Measurements from ENCODE around the gene ENTREP3.

ENTREP3 gene

GRCh38 chr1:155278689-155279160 is 23.4 kb upstream of the ENTREP3 start:
- no peak overlapping the region for H4K91ac ChIP-seq (ENCODE audit: low read depth, low read length, poor library complexity)
- H2BK5ac ChIP-seq (ENCODE audit: low read length) = no peak overlapping the region
- H3K9me3 ChIP-seq (replicated peaks in 1 of 2; ENCODE audit: control insufficient read depth in 2 of 2, insufficient read depth in 1 of 2, low read depth in 1 of 2, low read length in 2 of 2) = no peaks in the 10 kb centered on the region
- peak overlapping the region; percentile 52 to 92 for H3K4me3 ChIP-seq (ENCODE audit: low read length in 2 of 2)
- no CpG with 5 or more reads among the region's 10 CpGs for WGBS, 2 donors (ENCODE audit: extremely low coverage in 2 of 2, insufficient read length in 2 of 2, insufficient replicate concordance in 1 of 2)
- H3K23ac ChIP-seq (ENCODE audit: low read depth, low read length, poor library complexity) = no peak overlapping the region
- H3K4me1 ChIP-seq (ENCODE audit: control insufficient read depth in 2 of 2, insufficient read depth in 1 of 2, low read depth in 1 of 2, low read length in 2 of 2) = peaks cover 18% of the 10 kb centered on the region in 2 donors
- H3K79me1 ChIP-seq (ENCODE audit: low read depth, low read length) = no peaks in the 10 kb centered on the region
- H3K18ac ChIP-seq (ENCODE audit: low read length) = no peak overlapping the region
- DNase-seq (ENCODE audit: low spot score) = no peak
- H3K14ac ChIP-seq (ENCODE audit: low read length) = no peak overlapping the region
- no peak overlapping the region for H3K9ac ChIP-seq (ENCODE audit: low read depth, low read length, poor library complexity)
- H2AK5ac ChIP-seq (ENCODE audit: low read depth, low read length) = no peak overlapping the region
- peaks cover 0 to 22% of the 10 kb centered on the region in 2 donors for H3K36me3 ChIP-seq (replicated peaks in 1 of 2; ENCODE audit: control insufficient read depth in 2 of 2, insufficient read depth in 2 of 2, low read length in 2 of 2)
- H2BK12ac ChIP-seq (ENCODE audit: low read length) = no peak overlapping the region
- no peak overlapping the region for H4K8ac ChIP-seq (ENCODE audit: low read depth, low read length)
- H3K27ac ChIP-seq (replicated peaks; ENCODE audit: low read length) = peak overlapping the region; percentile 13
- H3K4me2 ChIP-seq (ENCODE audit: insufficient read depth, low read length, poor library complexity, severe bottlenecking) = no peak overlapping the region
- H2BK15ac ChIP-seq (ENCODE audit: low read length) = no peak overlapping the region
- H2AFZ ChIP-seq (ENCODE audit: low read length) = no peak overlapping the region
- H3K27me3 ChIP-seq (ENCODE audit: control insufficient read depth in 3 of 3, insufficient read depth in 3 of 3, low read depth in 1 of 3, low read length in 3 of 3) = no peaks in the 10 kb centered on the region
- H3K4ac ChIP-seq (ENCODE audit: low read length) = no peak overlapping the region
- H2BK120ac ChIP-seq (ENCODE audit: low read depth, low read length) = no peak overlapping the region

GRCh38 chr1:155277902-155278688 is 22.8 kb upstream of the ENTREP3 start:
- peak; percentile 82 for DNase-seq (ENCODE audit: low spot score)
- no peak overlapping the region for H3K14ac ChIP-seq (ENCODE audit: low read length)
- no peak overlapping the region for H4K8ac ChIP-seq (ENCODE audit: low read depth, low read length)
- no peaks in the 10 kb centered on the region for H3K79me1 ChIP-seq (ENCODE audit: low read depth, low read length)
- peaks cover 18 to 20% of the 10 kb centered on the region in 2 donors for H3K4me1 ChIP-seq (ENCODE audit: control insufficient read depth in 2 of 2, insufficient read depth in 1 of 2, low read depth in 1 of 2, low read length in 2 of 2)
- no peaks in the 10 kb centered on the region for H3K27me3 ChIP-seq (ENCODE audit: control insufficient read depth in 3 of 3, insufficient read depth in 3 of 3, low read depth in 1 of 3, low read length in 3 of 3)
- peak overlapping the region; percentile 32 for H3K18ac ChIP-seq (ENCODE audit: low read length)
- peak overlapping the region; percentile 50 for H3K23ac ChIP-seq (ENCODE audit: low read depth, low read length, poor library complexity)
- H3K4ac ChIP-seq (ENCODE audit: low read length) = no peak overlapping the region
- no peaks in the 10 kb centered on the region for H3K9me3 ChIP-seq (replicated peaks in 1 of 2; ENCODE audit: control insufficient read depth in 2 of 2, insufficient read depth in 1 of 2, low read depth in 1 of 2, low read length in 2 of 2)
- H2BK120ac ChIP-seq (ENCODE audit: low read depth, low read length) = no peak overlapping the region
- H2AK5ac ChIP-seq (ENCODE audit: low read depth, low read length) = no peak overlapping the region
- H4K91ac ChIP-seq (ENCODE audit: low read depth, low read length, poor library complexity) = no peak overlapping the region
- H3K4me3 ChIP-seq (ENCODE audit: low read length in 2 of 2) = peak overlapping the region; percentile 86 to 92
- no peak overlapping the region for H2BK15ac ChIP-seq (ENCODE audit: low read length)
- peak overlapping the region; percentile 97 for H2AFZ ChIP-seq (ENCODE audit: low read length)
- no CpG with 5 or more reads among the region's 29 CpGs for WGBS, 2 donors (ENCODE audit: extremely low coverage in 2 of 2, insufficient read length in 2 of 2, insufficient replicate concordance in 1 of 2)
- peak overlapping the region; percentile 45 for H2BK5ac ChIP-seq (ENCODE audit: low read length)
- peak overlapping the region; percentile 99 for H3K4me2 ChIP-seq (ENCODE audit: insufficient read depth, low read length, poor library complexity, severe bottlenecking)
- no peak overlapping the region for H2BK12ac ChIP-seq (ENCODE audit: low read length)
- H3K27ac ChIP-seq (replicated peaks; ENCODE audit: low read length) = no peak overlapping the region
- peaks cover 0 to 17% of the 10 kb centered on the region in 2 donors for H3K36me3 ChIP-seq (replicated peaks in 1 of 2; ENCODE audit: control insufficient read depth in 2 of 2, insufficient read depth in 2 of 2, low read length in 2 of 2)
- peak overlapping the region; percentile 38 for H3K9ac ChIP-seq (ENCODE audit: low read depth, low read length, poor library complexity)

GRCh38 chr1:155277070-155277901 is 22.0 kb upstream of the ENTREP3 start, which contains the start of gene HCN3:
Gene HCN3, plus strand, starts transcription at chr1:155277463. Its CDS starts 128 bp downstream, at chr1:155277591.
- Histone ChIP-seq H3K23ac (ENCODE audit: low read depth, low read length, poor library complexity) (peak within 1 kb of the TSS; percentile 50), H2BK5ac (ENCODE audit: low read length) (peak within 1 kb of the TSS; percentile 45), H3K27ac (replicated peaks; ENCODE audit: low read length) (no peak within 1 kb of the TSS), H3K18ac (ENCODE audit: low read length) (peak within 1 kb of the TSS; percentile 82), H3K4ac (ENCODE audit: low read length) (no peak within 1 kb of the TSS), H2BK15ac (ENCODE audit: low read length) (no peak within 1 kb of the TSS), H4K91ac (ENCODE audit: low read depth, low read length, poor library complexity) (no peak within 1 kb of the TSS), H4K8ac (ENCODE audit: low read depth, low read length) (no peak within 1 kb of the TSS), H2BK12ac (ENCODE audit: low read length) (no peak within 1 kb of the TSS), H2AFZ (ENCODE audit: low read length) (peak within 1 kb of the TSS; percentile 97), H2AK5ac (ENCODE audit: low read depth, low read length) (no peak within 1 kb of the TSS), H3K9me3 (replicated peaks in 1 of 2; ENCODE audit: control insufficient read depth in 2 of 2, insufficient read depth in 1 of 2, low read depth in 1 of 2, low read length in 2 of 2) (no peaks in the 10 kb centered on the region), H3K79me1 (ENCODE audit: low read depth, low read length) (peaks cover 3% of the 10 kb centered on the region), H3K4me2 (ENCODE audit: insufficient read depth, low read length, poor library complexity, severe bottlenecking) (peak within 1 kb of the TSS; percentile 99), H3K14ac (ENCODE audit: low read length) (no peak within 1 kb of the TSS), H3K4me1 (ENCODE audit: control insufficient read depth in 2 of 2, insufficient read depth in 1 of 2, low read depth in 1 of 2, low read length in 2 of 2) (peaks cover 22 to 23% of the 10 kb centered on the region in 2 donors), H3K4me3 (ENCODE audit: low read length in 2 of 2) (peak within 1 kb of the TSS; percentile 86 to 92), H3K36me3 (replicated peaks in 1 of 2; ENCODE audit: control insufficient read depth in 2 of 2, insufficient read depth in 2 of 2, low read length in 2 of 2) (peaks cover 2 to 14% of the 10 kb centered on the region in 2 donors), H3K27me3 (ENCODE audit: control insufficient read depth in 3 of 3, insufficient read depth in 3 of 3, low read depth in 1 of 3, low read length in 3 of 3) (no peaks in the 10 kb centered on the region), H3K9ac (ENCODE audit: low read depth, low read length, poor library complexity) (peak within 1 kb of the TSS; percentile 38), H2BK120ac (ENCODE audit: low read depth, low read length) (no peak within 1 kb of the TSS)
- peak; percentile 98 for DNase-seq (ENCODE audit: low spot score)
- no CpG with 5 or more reads among the region's 68 CpGs for WGBS, 2 donors (ENCODE audit: extremely low coverage in 2 of 2, insufficient read length in 2 of 2, insufficient replicate concordance in 1 of 2)
